Posterior vena cava (tissue), 2 donors: ENCODE measurements around the gene INO80E. TPM values are rescaled to one million over a fixed set of nuclear protein-coding genes. Genes with fewer than 3 reads are reported as not detected.

Source experiments
- DNase-seq: peaks from one replicate; pipeline ENCODE4 v3.0.0-alpha.2; 2020; ENCODE audit warnings: low spot score
- intact Hi-C, 2 donors: fragments of 100-400 bp; cut with DNase I; formaldehyde crosslinking; loops; one replicate each; pipeline versions ENCODE4 v1.14.1 to v1.14.2; 2022 to 2023
- long read RNA-seq, 2 donors: library from polyadenylated mRNA; unstranded; transcript quantifications; one replicate each; pipeline ENCODE4 v2.0.0, GENCODE V29; 2020 to 2021
- total RNA-seq, 2 donors: library from RNA; stranded (reverse); fragmentation: NEBNext Ultra II Directional; extraction: Animal tissue kit (Norgen Biotek cat#: 25700); gene quantifications; one replicate each; pipeline ENCODE4 v1.2.1, GENCODE V29; 2021
- donor health status: DM: yes; HTN: yes; CAD: no.
- donor health status: DM: yes; HTN: yes; CAD: no.

INO80E gene
- 10 to 100 TPM; 42.2 to 46.0 TPM for total RNA-seq
- long read RNA-seq, donor 1, partial matches to known transcripts = 2 of 6 reads
- long read RNA-seq, donor 1, other reads (novel, unspliced or antisense) = 2 of 6 reads
- long read RNA-seq, donor 2, partial matches to known transcripts = 4 of 14 reads
- long read RNA-seq, donor 2, other reads (novel, unspliced or antisense) = 5 of 14 reads

DNA sequence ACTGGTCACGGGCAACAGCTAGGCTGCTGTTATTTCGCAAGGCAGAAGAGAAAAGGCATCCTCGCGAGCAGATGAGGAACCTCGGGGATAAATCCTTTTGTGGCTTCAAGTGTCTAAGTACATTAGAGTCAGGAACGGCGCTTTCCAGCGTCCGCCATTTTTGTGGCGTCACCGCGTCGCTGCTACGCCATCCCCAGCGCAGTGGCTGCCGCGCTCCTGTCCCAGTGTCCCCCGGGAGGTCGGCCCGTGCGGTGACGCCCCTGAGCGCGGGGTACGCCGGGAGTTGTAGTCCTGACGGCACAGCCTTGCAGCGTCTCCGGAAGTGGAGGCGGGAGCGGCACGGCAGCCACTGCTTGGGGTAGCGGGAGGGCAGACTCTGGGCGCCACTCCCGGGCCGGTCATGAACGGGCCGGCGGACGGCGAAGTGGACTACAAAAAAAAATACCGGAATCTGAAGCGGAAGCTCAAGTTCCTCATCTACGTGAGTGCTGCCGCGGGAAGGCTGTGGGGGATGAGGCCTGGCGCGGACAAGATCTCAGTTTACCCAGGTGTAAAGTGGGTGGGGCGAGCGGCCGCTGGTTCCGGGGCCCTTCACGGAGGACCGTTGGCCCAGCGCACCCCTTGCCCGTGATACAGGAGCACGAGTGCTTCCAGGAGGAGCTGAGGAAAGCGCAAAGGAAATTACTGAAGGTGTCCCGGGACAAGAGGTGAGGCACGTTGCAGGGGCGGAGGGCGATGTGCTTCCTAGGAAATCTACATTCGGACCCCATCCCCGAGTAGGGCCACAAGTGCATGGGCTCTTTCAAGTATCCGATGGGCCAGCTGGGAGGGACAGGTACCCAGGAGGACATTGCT, at the start of gene INO80E:
Gene INO80E, plus strand, starts transcription at position 331 of the 855 bp plus-strand sequence. Its CDS starts 70 bp downstream, at position 401.
- DNase-seq = peak; percentile 100
- intact Hi-C loops = loop anchor here in 1 of 2 donors (2.0 kb wide), 1 partner anchor 15 kb away; no protein-coding TSS in a partner anchor

- DNase-seq = no peak
- intact Hi-C loops = loop anchor here in 1 of 2 donors (10.0 kb wide), 1 partner anchor 73 kb away; no protein-coding TSS in a partner anchor
Measured at GRCh38 chr16:29947897-29948296, 48.1 kb upstream of the INO80E start.

DNA sequence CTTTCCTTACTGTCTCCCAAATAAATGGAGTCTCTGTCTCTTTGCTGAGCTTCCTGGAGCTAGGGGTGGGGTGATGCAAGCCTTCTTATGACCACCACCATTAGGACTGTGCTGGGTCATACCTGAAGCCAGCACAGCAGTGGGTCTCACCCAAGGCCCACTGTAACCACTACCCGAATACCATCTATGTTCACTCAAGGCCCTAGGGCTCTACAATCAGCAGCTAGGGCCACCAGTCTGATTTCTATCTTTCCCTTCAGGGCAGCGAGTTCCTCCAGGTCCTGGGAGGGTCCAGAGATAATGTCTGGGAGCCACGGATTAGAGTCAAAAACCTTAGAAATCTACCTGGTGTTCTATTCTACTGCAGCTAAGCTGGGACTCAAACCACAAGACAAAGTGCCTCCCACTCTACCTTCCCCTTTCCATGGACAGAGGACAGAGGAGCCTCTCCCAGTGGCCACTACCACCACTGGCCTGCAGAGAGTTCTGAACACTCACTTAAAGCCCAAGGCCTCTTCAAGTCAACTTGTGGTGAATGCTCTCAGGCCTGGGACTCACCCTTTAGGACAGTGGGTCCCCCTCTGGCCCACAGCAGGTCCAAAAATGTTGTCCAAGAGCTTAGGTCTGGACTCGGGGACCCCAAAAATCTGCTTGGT, 45.1 kb upstream of the INO80E start:
- intact Hi-C loops = no loop called here
- DNase-seq = no peak

GRCh38 chr16:29951625-29952365, 44.2 kb upstream of the INO80E start:
- intact Hi-C loops = no loop called here
- no peak for DNase-seq

GRCh38 chr16:29958756-29959155, 37.3 kb upstream of the INO80E start:
- no peak for DNase-seq
- intact Hi-C loops = no loop called here

DNA sequence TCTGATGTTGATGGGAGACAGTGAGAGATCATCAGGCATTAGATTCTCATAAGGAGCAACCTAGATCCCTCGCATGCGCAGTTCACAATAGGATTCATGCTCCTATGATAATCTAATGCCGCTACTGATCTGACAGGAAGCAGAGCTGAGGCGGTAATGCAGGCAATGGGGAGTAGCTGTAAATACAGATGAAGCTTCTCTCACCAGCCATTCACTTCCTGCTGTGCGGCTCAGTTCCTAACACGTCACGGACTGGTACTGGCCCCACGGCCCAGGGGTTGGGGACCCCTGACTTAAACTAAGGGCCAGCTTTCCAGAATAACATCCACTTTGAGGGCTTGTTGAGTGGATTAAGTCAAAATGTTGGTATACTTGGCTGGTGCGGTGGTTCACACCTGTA, 36.7 kb upstream of the INO80E start:
- DNase-seq = no peak
- intact Hi-C loops = no loop called here

DNA sequence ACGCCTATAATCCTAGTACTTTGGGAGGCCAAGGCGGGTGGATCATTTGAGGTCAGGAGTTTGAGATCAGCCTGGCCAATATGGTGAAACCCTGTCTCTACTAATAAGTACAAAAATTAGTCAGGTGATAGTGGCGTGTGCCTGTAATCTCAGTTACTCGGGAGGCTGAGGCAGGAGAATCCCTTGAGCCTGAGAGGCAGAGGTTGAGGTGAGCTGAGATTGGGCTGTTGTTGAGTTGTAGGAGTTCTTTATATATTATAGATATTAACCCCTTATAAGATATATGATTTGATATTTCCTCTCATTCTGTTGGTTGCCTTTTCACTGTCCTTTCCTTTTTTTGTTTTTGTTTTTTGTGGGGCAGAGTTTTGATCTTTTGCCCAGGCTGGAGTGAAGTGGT, 36.2 kb upstream of the INO80E start:
- DNase-seq = peak; percentile 12
- intact Hi-C loops = loop anchor here in 1 of 2 donors (5.0 kb wide), 2 partner anchors 33 to 98 kb away; partner anchors contain the start of genes CDIPT and KCTD13

- DNase-seq = no peak
- intact Hi-C loops = loop anchor here in 1 of 2 donors (5.0 kb wide), 2 partner anchors 34 to 99 kb away; partner anchors contain the start of genes CDIPT and KCTD13
Measured at GRCh38 chr16:29961127-29961478, 34.9 kb upstream of the INO80E start.

GRCh38 chr16:29961479-29962343, 34.3 kb upstream of the INO80E start, which contains the start of gene TMEM219:
Gene TMEM219 (plus strand): TSS chr16:29962079. CDS start chr16:29963144, 1,065 bp downstream.
- DNase-seq = peak; percentile 96
- intact Hi-C loops = loop anchor here in 1 of 2 donors (5.0 kb wide), 2 partner anchors 34 to 99 kb away; partner anchors contain the start of genes CDIPT and KCTD13

- intact Hi-C loops = loop anchor here in 1 of 2 donors (5.0 kb wide), 2 partner anchors 35 to 100 kb away; partner anchors contain the start of genes CDIPT and KCTD13
Measured at GRCh38 chr16:29962344-29962994, 33.6 kb upstream of the INO80E start.

GRCh38 chr16:29963021-29963743, 32.9 kb upstream of the INO80E start:
- intact Hi-C loops = loop anchor here in 1 of 2 donors (5.0 kb wide), 2 partner anchors 36 to 101 kb away; partner anchors contain the start of genes CDIPT and KCTD13
- DNase-seq = peak; percentile 76

More at GRCh38 chr16:29962344-29962994, 33.6 kb upstream of the INO80E start:
- DNase-seq = peak; percentile 28

DNA sequence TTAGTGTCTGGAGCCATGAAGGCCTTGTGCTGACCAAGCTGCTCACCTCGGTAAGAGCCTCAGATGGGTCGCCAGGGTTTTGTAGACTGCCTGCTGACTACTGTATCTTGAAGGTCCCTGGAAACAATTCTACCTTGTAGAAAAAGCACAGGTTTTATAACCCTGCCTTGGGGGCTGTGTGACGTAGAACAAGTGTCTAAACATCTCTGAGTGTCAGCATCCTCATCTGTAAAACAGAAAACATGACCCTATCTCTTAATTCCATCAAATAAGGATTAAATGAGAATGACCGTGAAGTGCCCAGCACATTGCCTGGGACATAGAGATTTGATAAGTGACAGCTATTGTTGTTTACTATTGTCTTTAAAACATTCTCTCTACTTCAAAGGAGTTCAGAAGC, 27.8 kb upstream of the INO80E start:
- no peak for DNase-seq
- intact Hi-C loops = no loop called here

- DNase-seq = peak; percentile 28
- intact Hi-C loops = no loop called here
Measured at GRCh38 chr16:29971304-29971703, 24.7 kb upstream of the INO80E start.

- intact Hi-C loops = no loop called here
- no peak for DNase-seq
Measured at GRCh38 chr16:29972500-29972899, 23.5 kb upstream of the INO80E start.

DNA sequence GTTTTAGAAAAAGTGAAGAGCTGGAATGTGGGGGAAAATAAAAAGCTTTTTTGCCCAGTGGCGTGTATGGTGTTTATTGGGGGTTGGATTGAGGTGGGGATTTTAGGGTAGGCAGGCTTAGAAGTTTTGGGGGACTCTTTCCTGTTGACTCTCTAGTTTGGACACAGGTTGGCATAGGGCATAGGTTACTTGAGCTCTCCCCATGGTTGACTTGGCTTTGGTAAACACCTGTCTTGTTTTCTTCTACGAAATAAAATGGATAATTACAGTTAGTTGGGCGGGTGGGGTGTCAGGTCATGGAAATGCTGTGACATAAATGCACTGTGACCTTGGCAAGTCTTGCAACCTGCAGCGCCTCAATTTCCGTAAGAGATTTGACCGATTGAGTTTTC, 23.1 kb upstream of the INO80E start:
- intact Hi-C loops = no loop called here
- no peak for DNase-seq

- intact Hi-C loops = no loop called here
- peak; percentile 99 for DNase-seq
Measured at GRCh38 chr16:29973384-29974246, 22.4 kb upstream of the INO80E start, which contains the start of gene TAOK2. Gene TAOK2 (plus strand): TSS chr16:29973868. CDS start chr16:29977773, 3,905 bp downstream.
